Keratinocyte (primary cell): ENCODE measurements around the gene UHRF2. TPM values are rescaled to one million over a fixed set of nuclear protein-coding genes. Genes with fewer than 3 reads are reported as not detected.

Experiments
- DNase-seq: peaks from one replicate; pipeline ENCODE4 v3.0.0-alpha.2; 2011; ENCODE audit warnings: low read depth, missing footprints, low spot score
- FAIRE-seq: peaks from 2 replicates; lab custom pipeline; 2011; peaks lifted over from hg19 to GRCh38; lab: Jason Lieb, UNC
- H2AFZ ChIP-seq: 2 replicates; pipeline ENCODE4 v1.6.0; 2012; ENCODE audit warnings: low read length, control low read depth, inconsistent platforms; ENCODE audit not compliant: control insufficient read depth
- H3K27ac ChIP-seq: 2 replicates; pipeline ENCODE4 v1.5.1; 2011; ENCODE audit warnings: low read length; ENCODE audit not compliant: control insufficient read depth, insufficient read depth
- H3K27me3 ChIP-seq: 3 replicates; pipeline ENCODE4 v1.6.0; 2011; ENCODE audit warnings: low read length; ENCODE audit not compliant: control insufficient read depth, insufficient read depth; ENCODE audit errors: extremely low read depth
- H3K36me3 ChIP-seq, 2 experiments: 2 replicates in 1 of 2; 3 replicates in 1 of 2; pipeline ENCODE4 v1.5.1; 2011; ENCODE audit warnings: low read length in 2 of 2, mild to moderate bottlenecking in 1 of 2; ENCODE audit not compliant: control insufficient read depth in 2 of 2, insufficient read depth in 2 of 2; ENCODE audit errors: extremely low read depth in 1 of 2
- H3K4me1 ChIP-seq: 3 replicates; pipeline ENCODE4 v1.5.1; 2011; ENCODE audit warnings: low read length; ENCODE audit not compliant: control insufficient read depth, insufficient read depth; ENCODE audit errors: extremely low read depth
- H3K4me2 ChIP-seq: 3 replicates; pipeline ENCODE4 v1.6.0; 2011; ENCODE audit warnings: low read depth, low read length; ENCODE audit not compliant: control insufficient read depth, insufficient read depth; ENCODE audit errors: extremely low read depth
- H3K4me3 ChIP-seq, 3 experiments: fragments of 200-600 bp in 1 of 3; sonication (generic) in 1 of 3; 2 replicates in 2 of 3; 3 replicates in 1 of 3; pipeline ENCODE4 v1.5.1; 2011 to 2016; ENCODE audit warnings: low read length in 3 of 3, mild to moderate bottlenecking in 3 of 3, control low read depth in 2 of 3, inconsistent platforms in 1 of 3, low read depth in 1 of 3, mixed read lengths in 1 of 3, mixed run types in 1 of 3, moderate library complexity in 1 of 3; ENCODE audit not compliant: control insufficient read depth in 2 of 3, insufficient read depth in 2 of 3; ENCODE audit errors: extremely low read depth in 1 of 3
- H3K79me2 ChIP-seq: 2 replicates; pipeline ENCODE4 v1.6.0; 2012; ENCODE audit warnings: low read length; ENCODE audit not compliant: control insufficient read depth, insufficient read depth
- H3K9ac ChIP-seq: 3 replicates; pipeline ENCODE4 v1.6.0; 2011; ENCODE audit warnings: low read length; ENCODE audit not compliant: control insufficient read depth, insufficient read depth; ENCODE audit errors: extremely low read depth
- H3K9me1 ChIP-seq: 3 replicates; pipeline ENCODE4 v1.6.0; 2011; ENCODE audit warnings: low read length; ENCODE audit not compliant: control insufficient read depth, insufficient read depth; ENCODE audit errors: extremely low read depth
- H3K9me3 ChIP-seq: 2 replicates; pipeline ENCODE4 v1.5.1; 2012; ENCODE audit warnings: low read depth, low read length; ENCODE audit not compliant: control insufficient read depth
- H4K20me1 ChIP-seq: 3 replicates; pipeline ENCODE4 v1.6.0; 2011; ENCODE audit warnings: low read length; ENCODE audit not compliant: control insufficient read depth, insufficient read depth; ENCODE audit errors: extremely low read depth
- CTCF ChIP-seq, 3 experiments: IDR thresholded peaks in 1 of 3; conservative IDR thresholded peaks in 1 of 3; optimal IDR thresholded peaks in 1 of 3; 2 replicates in 2 of 3; 3 replicates in 1 of 3; pipeline versions ENCODE3 to v1.5.1; 2011; ENCODE audit warnings: low read length in 3 of 3, mild to moderate bottlenecking in 3 of 3, moderate library complexity in 2 of 3, control low read depth in 1 of 3, inconsistent platforms in 1 of 3; ENCODE audit not compliant: insufficient read depth in 2 of 3; ENCODE audit errors: extremely low read depth in 1 of 3
- EZH2 ChIP-seq: IDR thresholded peaks from one replicate; pipeline ENCODE4 v1.6.1; 2012; ENCODE audit warnings: inconsistent platforms, mild to moderate bottlenecking, low read length, moderate library complexity
- dilution Hi-C: fragments of 300-500 bp; cut with MboI; formaldehyde crosslinking; loops from one replicate; pipeline ENCODE4 v1.7.0; 2020; ENCODE audit warnings: low sequenced_read_pairs; ENCODE audit not compliant: extremely low pct_ligation_motif_present
- polyA plus RNA-seq, 5 experiments: library from polyadenylated mRNA; depleted of rRNA in 3 of 5; stranded (reverse) in 3 of 5; stranded (forward) in 1 of 5; unstranded in 1 of 5; fragments of >200 nt; gene quantifications; 1 replicate in 1 of 5; 2 replicates in 3 of 5; 3 replicates in 1 of 5; pipeline versions ENCODE4 v1.2.1 to v1.2.3, GENCODE V29; 2011 to 2012; ENCODE audit warnings: missing spikeins in 2 of 5, low read depth in 1 of 5, low replicate concordance in 1 of 5

The UHRF2 gene
- polyA plus RNA-seq, 1 donor (not counting 4 experiments of a cell fraction or from before 2014, with no cell fraction given) = 77.0 TPM

- Histone ChIP-seq H3K4me2 (no peak overlapping the region), H3K9me1 (no peaks in the 10 kb centered on the region)
These were observed 99.2 kb downstream of the UHRF2 start for GRCh38 chr9:6512085-6512657.

GRCh38 chr9:6522263-6522662, 109.3 kb downstream of the UHRF2 start:
- dilution Hi-C loops = no loop called here

More at GRCh38 chr9:6512085-6512657, 99.2 kb downstream of the UHRF2 start:
- Histone ChIP-seq H3K4me3 (no peak overlapping the region), H3K27ac (no peak overlapping the region), H3K9me3 (no peaks in the 10 kb centered on the region), H2AFZ (no peak overlapping the region), H3K27me3 (no peaks in the 10 kb centered on the region), H3K79me2 (no peaks in the 10 kb centered on the region), H3K36me3 (peaks cover 5 to 7% of the 10 kb centered on the region in 2 experiments), H3K4me1 (peaks cover under 1% of the 10 kb centered on the region), H3K9ac (no peak overlapping the region), H4K20me1 (no peaks in the 10 kb centered on the region)
- TF ChIP-seq CTCF (optimal IDR thresholded peaks at IDR 0.05 in 1 of 3, IDR thresholded peaks at IDR 0.05 in 1 of 3, conservative IDR thresholded peaks at IDR 0.05 in 1 of 3; ENCODE audit: extremely low read depth in 1 of 3, insufficient read depth in 2 of 3, low read length in 3 of 3) (no peak), EZH2 (no peak)
- DNase-seq (no peak), FAIRE-seq (no peak)
- dilution Hi-C loops = no loop called here

More at GRCh38 chr9:6522263-6522662, 109.3 kb downstream of the UHRF2 start:
- H3K36me3 ChIP-seq = peaks cover 3 to 4% of the 10 kb centered on the region in 2 experiments
- FAIRE-seq (no peak), DNase-seq (no peak)
- no peak overlapping the region for H3K27ac ChIP-seq
- H3K9me3 ChIP-seq = no peaks in the 10 kb centered on the region
- no peaks in the 10 kb centered on the region for H3K9me1 ChIP-seq
- no peak for TF ChIP-seq CTCF (optimal IDR thresholded peaks at IDR 0.05 in 1 of 3, IDR thresholded peaks at IDR 0.05 in 1 of 3, conservative IDR thresholded peaks at IDR 0.05 in 1 of 3; ENCODE audit: extremely low read depth in 1 of 3, insufficient read depth in 2 of 3, low read length in 3 of 3)
- no peak for TF ChIP-seq EZH2
- no peak overlapping the region for H3K4me3 ChIP-seq
- H3K9ac ChIP-seq = no peak overlapping the region
- H2AFZ ChIP-seq = no peak overlapping the region
- H3K4me1 ChIP-seq = no peaks in the 10 kb centered on the region
- no peaks in the 10 kb centered on the region for H3K27me3 ChIP-seq
- no peaks in the 10 kb centered on the region for H3K79me2 ChIP-seq
- H3K4me2 ChIP-seq = no peak overlapping the region
- H4K20me1 ChIP-seq = no peaks in the 10 kb centered on the region
